ENCODE data around the gene DIS3L2.
A peak's percentile ranks its signal among the peaks of the same experiment; 100 is the strongest.
"Not testable (repeated sequence)": the region's sequence is repeated elsewhere in the genome, so short reads cannot be mapped to it uniquely, and the experiment has no call there.

The DIS3L2 gene

DNA sequence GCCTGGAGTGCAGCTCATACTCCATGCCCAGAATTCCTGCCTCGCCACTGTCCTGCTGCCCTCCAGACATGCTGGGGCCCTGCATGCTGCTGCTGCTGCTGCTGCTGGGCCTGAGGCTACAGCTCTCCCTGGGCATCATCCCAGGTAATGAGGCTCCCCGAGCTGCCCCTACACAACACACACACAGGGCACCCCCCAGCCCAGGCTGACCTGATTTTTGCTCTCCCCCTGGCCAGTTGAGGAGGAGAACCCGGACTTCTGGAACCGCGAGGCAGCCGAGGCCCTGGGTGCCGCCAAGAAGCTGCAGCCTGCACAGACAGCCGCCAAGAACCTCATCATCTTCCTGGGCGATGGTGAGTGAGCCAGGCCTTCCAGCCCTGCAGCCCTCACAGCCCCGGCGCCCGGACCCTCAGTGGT is 417.2 kb downstream of the DIS3L2 start, which contains the start of gene ALPP:
Gene ALPP, plus strand, starts transcription at position 17 of the 417 bp plus-strand sequence. Its CDS starts 52 bp downstream, at position 69.
- not testable (repeated sequence) for DNase-seq

DNA sequence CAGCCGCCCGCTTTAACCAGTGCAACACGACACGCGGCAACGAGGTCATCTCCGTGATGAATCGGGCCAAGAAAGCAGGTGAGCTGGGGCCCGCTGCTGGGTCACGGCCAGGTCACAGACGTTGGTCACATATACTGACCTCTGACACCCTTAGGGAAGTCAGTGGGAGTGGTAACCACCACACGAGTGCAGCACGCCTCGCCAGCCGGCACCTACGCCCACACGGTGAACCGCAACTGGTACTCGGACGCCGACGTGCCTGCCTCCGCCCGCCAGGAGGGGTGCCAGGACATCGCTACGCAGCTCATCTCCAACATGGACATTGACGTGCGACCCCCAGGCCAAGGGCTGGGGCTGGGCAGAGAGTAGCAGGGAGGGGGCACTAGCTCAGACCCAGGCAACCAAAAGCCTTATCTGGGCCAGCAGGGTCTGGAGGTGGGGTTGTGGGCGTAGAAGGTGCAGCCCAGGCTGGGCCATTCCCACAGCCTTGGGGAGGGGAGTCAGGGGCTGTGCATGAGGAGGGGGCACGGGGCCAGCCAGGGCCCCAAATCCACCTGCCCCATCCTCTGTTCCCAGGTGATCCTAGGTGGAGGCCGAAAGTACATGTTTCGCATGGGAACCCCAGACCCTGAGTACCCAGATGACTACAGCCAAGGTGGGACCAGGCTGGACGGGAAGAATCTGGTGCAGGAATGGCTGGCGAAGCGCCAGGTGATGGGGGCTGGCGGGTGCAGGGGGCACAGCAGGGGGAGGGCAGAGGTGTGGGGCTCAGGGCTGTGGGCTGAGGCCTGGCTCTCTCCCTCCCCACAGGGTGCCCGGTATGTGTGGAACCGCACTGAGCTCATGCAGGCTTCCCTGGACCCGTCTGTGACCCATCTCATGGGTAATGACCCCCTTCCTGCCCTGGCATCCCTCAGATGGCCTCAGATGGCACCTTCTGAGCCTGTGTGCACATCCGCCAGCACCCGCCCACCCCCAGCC is 418.4 kb downstream of the DIS3L2 start:
- DNase-seq = not testable (repeated sequence)

DNA sequence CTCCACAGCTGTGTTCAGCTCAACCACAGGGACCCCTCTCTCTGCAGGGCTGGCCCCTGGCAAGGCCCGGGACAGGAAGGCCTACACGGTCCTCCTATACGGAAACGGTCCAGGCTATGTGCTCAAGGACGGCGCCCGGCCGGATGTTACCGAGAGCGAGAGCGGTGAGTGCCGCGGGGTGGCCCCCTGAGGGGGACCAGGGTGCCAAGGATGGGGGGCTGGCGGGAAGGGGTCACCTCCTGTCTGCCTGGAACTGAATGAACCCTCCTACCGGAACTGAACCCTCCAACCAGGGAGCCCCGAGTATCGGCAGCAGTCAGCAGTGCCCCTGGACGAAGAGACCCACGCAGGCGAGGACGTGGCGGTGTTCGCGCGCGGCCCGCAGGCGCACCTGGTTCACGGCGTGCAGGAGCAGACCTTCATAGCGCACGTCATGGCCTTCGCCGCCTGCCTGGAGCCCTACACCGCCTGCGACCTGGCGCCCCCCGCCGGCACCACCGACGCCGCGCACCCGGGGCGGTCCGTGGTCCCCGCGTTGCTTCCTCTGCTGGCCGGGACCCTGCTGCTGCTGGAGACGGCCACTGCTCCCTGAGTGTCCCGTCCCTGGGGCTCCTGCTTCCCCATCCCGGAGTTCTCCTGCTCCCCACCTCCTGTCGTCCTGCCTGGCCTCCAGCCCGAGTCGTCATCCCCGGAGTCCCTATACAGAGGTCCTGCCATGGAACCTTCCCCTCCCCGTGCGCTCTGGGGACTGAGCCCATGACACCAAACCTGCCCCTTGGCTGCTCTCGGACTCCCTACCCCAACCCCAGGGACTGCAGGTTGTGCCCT is 419.9 kb downstream of the DIS3L2 start:
- DNase-seq = not testable (repeated sequence)

DNA sequence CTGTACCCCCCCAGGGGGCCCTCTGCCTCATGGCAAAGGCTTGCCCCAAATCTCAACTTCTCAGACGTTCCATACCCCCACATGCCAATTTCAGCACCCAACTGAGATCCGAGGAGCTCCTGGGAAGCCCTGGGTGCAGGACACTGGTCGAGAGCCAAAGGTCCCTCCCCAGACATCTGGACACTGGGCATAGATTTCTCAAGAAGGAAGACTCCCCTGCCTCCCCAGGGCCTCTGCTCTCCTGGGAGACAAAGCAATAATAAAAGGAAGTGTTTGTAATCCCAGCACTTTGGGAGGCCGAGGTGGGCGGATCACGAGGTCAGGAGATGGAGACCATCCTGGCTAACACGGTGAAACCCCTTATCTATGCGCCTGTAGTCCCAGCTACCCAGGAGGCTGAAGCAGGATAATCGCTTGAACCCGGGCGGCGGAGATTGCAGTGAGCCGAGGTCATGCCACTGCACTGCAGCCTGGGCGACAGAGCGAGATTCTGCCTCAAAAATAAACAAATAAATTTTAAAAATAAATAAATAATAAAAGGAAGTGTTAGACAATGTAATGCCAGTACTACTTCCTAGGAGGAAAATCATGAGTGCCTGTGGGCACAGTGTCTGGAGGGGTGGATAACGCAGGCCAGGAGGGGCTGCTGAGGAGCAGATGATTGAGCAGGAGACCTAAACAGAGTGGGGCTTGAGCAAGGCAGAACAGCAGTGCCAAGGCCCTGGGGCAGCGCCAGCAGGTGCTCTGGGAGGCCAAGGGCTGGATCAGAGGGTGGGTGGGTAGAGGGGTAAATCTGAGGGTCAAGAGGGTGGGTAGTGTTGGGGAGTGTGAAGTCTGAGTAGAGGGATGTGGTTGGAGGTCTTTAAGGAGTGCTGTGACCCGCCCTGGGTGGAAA is 421.1 kb downstream of the DIS3L2 start:
- DNase-seq = no peak

DNA sequence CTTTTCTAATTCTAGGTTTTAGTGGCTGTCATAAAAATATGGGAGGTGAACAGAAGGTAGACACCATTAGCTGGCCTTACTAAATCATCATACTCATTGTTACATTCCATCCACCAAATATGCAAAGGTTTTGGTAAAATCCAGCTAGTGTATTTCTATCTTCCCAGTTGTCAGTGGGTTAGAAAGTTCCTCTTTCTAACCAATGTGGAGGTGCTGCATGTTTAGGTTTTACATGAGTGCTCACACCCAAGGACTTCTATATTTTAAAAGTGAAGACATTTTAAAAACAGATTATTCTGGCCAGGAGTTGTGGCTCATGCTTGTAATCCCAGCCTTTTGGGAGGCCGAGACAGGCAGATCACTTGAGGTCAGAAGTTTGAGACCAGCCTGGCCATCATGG is 423.0 kb downstream of the DIS3L2 start:
- DNase-seq = no peak

DNA sequence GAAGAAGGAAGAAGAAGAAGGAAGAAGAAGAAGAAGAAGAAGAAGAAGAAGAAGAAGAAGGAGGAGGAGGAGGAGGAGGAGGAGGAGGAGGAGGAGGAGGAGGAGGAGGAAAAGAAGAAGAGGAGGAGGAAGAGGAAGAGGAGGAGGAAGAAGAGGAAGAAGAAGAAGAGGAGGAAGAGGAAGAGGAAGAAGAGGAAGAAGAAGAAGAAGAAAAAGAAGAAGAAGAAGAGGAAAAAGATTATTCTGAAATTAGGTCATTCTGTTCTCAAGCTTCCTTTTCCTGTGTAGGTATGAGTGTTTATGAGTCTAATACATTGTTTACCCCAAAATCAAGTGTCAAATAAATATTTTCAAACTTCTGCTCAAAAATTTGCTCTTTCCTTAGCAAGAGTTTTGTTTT is 423.5 kb downstream of the DIS3L2 start:
- DNase-seq = not testable (repeated sequence)

DNA sequence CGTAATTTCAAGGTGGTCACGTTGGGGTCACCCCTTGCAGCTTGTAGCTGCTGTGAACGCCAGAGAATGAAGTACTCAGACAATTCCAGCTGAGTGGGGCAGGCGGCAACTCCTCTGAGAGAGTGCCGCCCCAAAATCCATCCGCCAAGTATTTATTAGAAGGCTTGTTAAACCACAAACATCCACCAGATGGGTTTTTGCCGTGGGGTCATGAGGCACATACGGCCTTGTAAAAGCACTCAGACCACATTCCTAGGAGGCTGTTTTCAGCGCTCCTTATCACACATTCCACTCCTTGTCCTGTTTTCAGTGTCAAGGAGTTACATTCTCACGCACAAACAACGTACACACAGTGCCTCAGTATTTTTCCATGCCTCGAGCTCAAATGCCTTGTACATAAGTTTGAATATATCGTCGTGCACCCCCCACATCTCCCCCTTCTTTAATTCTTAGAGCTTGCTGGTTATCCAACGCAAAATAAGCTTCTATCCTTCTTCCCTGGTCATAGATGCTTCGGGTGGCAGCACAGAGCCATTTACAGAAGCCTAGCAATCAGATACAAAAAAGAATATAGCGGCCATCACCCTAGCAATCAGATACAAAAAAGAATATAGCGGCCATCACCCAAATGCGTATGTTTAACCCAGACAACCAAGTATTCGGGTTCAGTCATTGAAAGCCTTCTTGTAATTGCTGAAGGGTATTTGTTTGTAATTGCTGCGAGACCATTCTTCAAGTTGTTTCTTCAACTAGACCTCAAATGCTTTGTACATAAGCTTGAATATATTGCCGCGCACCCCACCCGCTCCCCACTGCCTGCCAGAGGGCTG is 424.4 kb downstream of the DIS3L2 start:
- DNase-seq = peak; percentile 86

DNA sequence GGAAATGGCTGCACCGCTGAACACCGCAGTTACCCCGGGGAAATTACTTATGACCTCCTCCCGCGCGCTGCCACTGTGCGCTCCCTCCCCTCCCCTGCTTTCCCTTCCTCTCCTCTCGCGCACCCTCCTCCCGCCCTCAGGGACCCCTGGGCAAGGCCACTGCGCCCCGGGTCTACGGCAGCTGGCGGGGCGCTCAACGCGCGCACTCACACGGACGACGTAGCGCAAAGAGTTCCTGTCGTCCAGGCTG is 424.9 kb downstream of the DIS3L2 start:
- DNase-seq = no peak
